ENCODE data around the gene ASB1.

ASB1 gene

GRCh38 chr2:238489896-238490295 lies 63.2 kb downstream of the ASB1 start:
- FAIRE-seq, result no peak
- no peak for DNase-seq (ENCODE audit: insufficient read length, low spot score)

- no peak for DNase-seq (ENCODE audit: insufficient read length, low spot score)
- FAIRE-seq, result no peak
These were observed 66.1 kb downstream of the ASB1 start for GRCh38 chr2:238492840-238493239.

GRCh38 chr2:238493411-238493810 lies 66.7 kb downstream of the ASB1 start:
- FAIRE-seq (no peak), DNase-seq (ENCODE audit: insufficient read length, low spot score) (no peak)

GRCh38 chr2:238493880-238494572 lies 67.3 kb downstream of the ASB1 start:
- DNase-seq (ENCODE audit: insufficient read length, low spot score), result no peak
- no peak for FAIRE-seq

- FAIRE-seq (no peak), DNase-seq (ENCODE audit: insufficient read length, low spot score) (no peak)
These were observed 67.8 kb downstream of the ASB1 start for GRCh38 chr2:238494573-238494961.

GRCh38 chr2:238495422-238495821 lies 68.7 kb downstream of the ASB1 start:
- no peak for FAIRE-seq
- DNase-seq (ENCODE audit: insufficient read length, low spot score), result no peak

- FAIRE-seq, result no peak
- DNase-seq (ENCODE audit: insufficient read length, low spot score), result no peak
These were observed 70.3 kb downstream of the ASB1 start for GRCh38 chr2:238496756-238497609.

GRCh38 chr2:238497610-238498005 lies 70.9 kb downstream of the ASB1 start:
- FAIRE-seq (no peak), DNase-seq (ENCODE audit: insufficient read length, low spot score) (no peak)

GRCh38 chr2:238498188-238498587 lies 71.5 kb downstream of the ASB1 start:
- FAIRE-seq, result no peak
- no peak for DNase-seq (ENCODE audit: insufficient read length, low spot score)

- DNase-seq (ENCODE audit: insufficient read length, low spot score), result no peak
- FAIRE-seq, result no peak
These were observed 72.1 kb downstream of the ASB1 start for GRCh38 chr2:238498691-238499295.

GRCh38 chr2:238499731-238500580 lies 73.2 kb downstream of the ASB1 start:
- FAIRE-seq (no peak), DNase-seq (ENCODE audit: insufficient read length, low spot score) (no peak)

- DNase-seq (ENCODE audit: insufficient read length, low spot score), result no peak
- no peak for FAIRE-seq
These were observed 74.6 kb downstream of the ASB1 start for GRCh38 chr2:238501311-238501710.

Measured in GM19239 (cell line).